Natural killer cell (primary cell): Measurements from ENCODE around the gene DPYD. TPM values are rescaled to one million over a fixed set of nuclear protein-coding genes. Genes with fewer than 3 reads are reported as not detected.

Experiments used
- ATAC-seq, 3 donors: fragments of 150-1000 bp in 2 of 3; fragments of 200-7000 bp in 1 of 3; cut with Tn5 transposase; 1 replicate in 1 of 3; 2 replicates in 2 of 3; pipeline ENCODE4 v1.10.0; 2021; ENCODE audit warnings: mild to moderate bottlenecking in 2 of 3, moderate library complexity in 2 of 3
- DNase-seq, 2 donors: peaks; one replicate each; pipeline versions ENCODE4 v3.0.0 to v3.0.0-alpha.2; 2013 to 2021; ENCODE audit warnings: mixed read lengths in 1 of 2
- H3K27ac ChIP-seq: one replicate; pipeline ENCODE4 v1.5.1; 2013; ENCODE audit warnings: mild to moderate bottlenecking, low read length
- H3K27me3 ChIP-seq: one replicate; pipeline ENCODE4 v1.6.1; 2013; ENCODE audit warnings: low read length; ENCODE audit not compliant: control insufficient read depth, insufficient read depth
- H3K36me3 ChIP-seq: one replicate; pipeline ENCODE4 v1.6.1; 2013; ENCODE audit warnings: low read length; ENCODE audit not compliant: control insufficient read depth, insufficient read depth
- H3K4me1 ChIP-seq: one replicate; pipeline ENCODE4 v1.6.1; 2013; ENCODE audit warnings: low read length; ENCODE audit not compliant: control insufficient read depth, insufficient read depth
- H3K4me3 ChIP-seq: one replicate; pipeline ENCODE4 v1.5.1; 2013; ENCODE audit warnings: low read length
- H3K9me3 ChIP-seq: one replicate; pipeline ENCODE4 v1.6.1; 2013; ENCODE audit warnings: low read length; ENCODE audit not compliant: control insufficient read depth, insufficient read depth
- H3K27ac Mint-ChIP-seq, 2 donors: one replicate each; pipeline ENCODE4 v1.8.0; 2022; ENCODE audit warnings: mild to moderate bottlenecking in 2 of 2, mixed read lengths in 2 of 2, moderate library complexity in 1 of 2
- H3K27me3 Mint-ChIP-seq, 2 donors: one replicate each; pipeline ENCODE4 v1.8.0; 2022; ENCODE audit warnings: low read depth in 2 of 2, mixed read lengths in 2 of 2
- H3K36me3 Mint-ChIP-seq: one replicate; pipeline ENCODE4 v1.8.0; 2022; ENCODE audit warnings: mixed read lengths
- H3K4me1 Mint-ChIP-seq, 2 donors: one replicate each; pipeline ENCODE4 v1.8.0; 2022; ENCODE audit warnings: mixed read lengths in 2 of 2
- H3K4me3 Mint-ChIP-seq: one replicate; pipeline ENCODE4 v1.8.0; 2022; ENCODE audit warnings: mild to moderate bottlenecking, moderate library complexity, mixed read lengths
- H3K9me3 Mint-ChIP-seq, 2 donors: one replicate each; pipeline ENCODE4 v1.8.0; 2022; ENCODE audit warnings: mixed read lengths in 2 of 2
- CTCF ChIP-seq: fragments of 200-600 bp; IDR thresholded peaks from one replicate; pipeline ENCODE4 v1.8.0; 2022; ENCODE audit warnings: antibody characterized with exemption
- WGBS: methylation state at CpG from one replicate; pipeline ENCODE4 v1.1.7; 2013; ENCODE audit warnings: missing lambda C conversion rate; ENCODE audit not compliant: insufficient coverage; 5-methylcytosine and 5-hydroxymethylcytosine counted together
- intact Hi-C: fragments of 100-400 bp; cut with micrococcal nuclease; formaldehyde crosslinking; loops from one replicate; pipeline ENCODE4 v1.14.2; 2022
- total RNA-seq, 4 donors: library from RNA; stranded (reverse); fragments of 120-200 nt in 1 of 4; gene quantifications; one replicate each; pipeline versions ENCODE4 v1.2.3 to v1.2.4, GENCODE V29; 2013 to 2022

DPYD gene
- total RNA-seq, 3 donors from 2014 or later (not counting 1 experiment from before 2014, with no cell fraction given): 56.6 to 66.7 (median 56.9) TPM

- Histone ChIP-seq H3K4me3 (no peak overlapping the region), H3K27ac (no peak overlapping the region), H3K27me3 (no peaks in the 10 kb centered on the region), H3K4me1 (no peaks in the 10 kb centered on the region), H3K36me3 (peaks cover 9% of the 10 kb centered on the region), H3K9me3 (no peaks in the 10 kb centered on the region)
- H3K27me3 Mint-ChIP-seq: no peaks in the 10 kb centered on the region
- intact Hi-C loops: no loop called here
- no peak for DNase-seq
- TF ChIP-seq CTCF: no peak
- H3K4me3 Mint-ChIP-seq: no peak overlapping the region
- H3K9me3 Mint-ChIP-seq: no peaks in the 10 kb centered on the region
- H3K36me3 Mint-ChIP-seq: no peaks in the 10 kb centered on the region
- ATAC-seq: no peak
- peaks cover 0 to 6% of the 10 kb centered on the region in 2 donors for H3K4me1 Mint-ChIP-seq
- 100% methylated on average over 1 of the region's 1 CpG for WGBS
- no peak overlapping the region for H3K27ac Mint-ChIP-seq
Observed at GRCh38 chr1:97693601-97694000, 227.2 kb downstream of the DPYD start.

GRCh38 chr1:97691325-97691724 is 229.5 kb downstream of the DPYD start:
- peaks cover 0 to 6% of the 10 kb centered on the region in 2 donors for H3K4me1 Mint-ChIP-seq
- DNase-seq: no peak
- Histone ChIP-seq H3K4me3 (no peak overlapping the region), H3K27me3 (no peaks in the 10 kb centered on the region), H3K9me3 (no peaks in the 10 kb centered on the region), H3K4me1 (no peaks in the 10 kb centered on the region), H3K27ac (no peak overlapping the region), H3K36me3 (peaks cover 9% of the 10 kb centered on the region)
- no peak overlapping the region for H3K4me3 Mint-ChIP-seq
- H3K9me3 Mint-ChIP-seq: no peaks in the 10 kb centered on the region
- intact Hi-C loops: no loop called here
- peaks cover 11% of the 10 kb centered on the region for H3K36me3 Mint-ChIP-seq
- no peak for TF ChIP-seq CTCF
- ATAC-seq: no peak
- H3K27me3 Mint-ChIP-seq: no peaks in the 10 kb centered on the region
- no peak overlapping the region for H3K27ac Mint-ChIP-seq

GRCh38 chr1:97685360-97685759 is 235.5 kb downstream of the DPYD start:
- H3K27me3 Mint-ChIP-seq: no peaks in the 10 kb centered on the region
- no peaks in the 10 kb centered on the region for H3K4me1 Mint-ChIP-seq
- no peaks in the 10 kb centered on the region for H3K9me3 ChIP-seq
- H3K36me3 Mint-ChIP-seq: peaks cover 18% of the 10 kb centered on the region
- peaks cover 5% of the 10 kb centered on the region for H3K36me3 ChIP-seq
- intact Hi-C loops: no loop called here
- WGBS: 94% methylated on average over 2 of the region's 2 CpGs
- H3K4me3 Mint-ChIP-seq: no peak overlapping the region
- ATAC-seq (no peak), DNase-seq (no peak)
- H3K27ac ChIP-seq: no peak overlapping the region
- no peak for TF ChIP-seq CTCF
- no peak overlapping the region for H3K4me3 ChIP-seq
- H3K27me3 ChIP-seq: no peaks in the 10 kb centered on the region
- no peak overlapping the region for H3K27ac Mint-ChIP-seq
- no peaks in the 10 kb centered on the region for H3K4me1 ChIP-seq
- no peaks in the 10 kb centered on the region for H3K9me3 Mint-ChIP-seq

GRCh38 chr1:97680894-97681293 is 239.9 kb downstream of the DPYD start:
- Histone ChIP-seq H3K36me3 (peaks cover 20% of the 10 kb centered on the region), H3K4me3 (no peak overlapping the region), H3K27me3 (no peaks in the 10 kb centered on the region), H3K27ac (no peak overlapping the region), H3K9me3 (no peaks in the 10 kb centered on the region), H3K4me1 (no peaks in the 10 kb centered on the region)
- DNase-seq (no peak), ATAC-seq (no peak)
- peaks cover 15% of the 10 kb centered on the region for H3K36me3 Mint-ChIP-seq
- no peaks in the 10 kb centered on the region for H3K9me3 Mint-ChIP-seq
- no peak for TF ChIP-seq CTCF
- no peak overlapping the region for H3K4me3 Mint-ChIP-seq
- intact Hi-C loops: no loop called here
- no peak overlapping the region for H3K27ac Mint-ChIP-seq
- H3K4me1 Mint-ChIP-seq: peaks cover 0 to 4% of the 10 kb centered on the region in 2 donors
- no peaks in the 10 kb centered on the region for H3K27me3 Mint-ChIP-seq
